ENCODE data around the gene IL17RC. TPM values are rescaled to one million over a fixed set of nuclear protein-coding genes. Genes with fewer than 3 reads are reported as not detected.

Gene IL17RC
- total and polyA plus RNA-seq, 2 donors (not counting 1 experiment from before 2014, with no cell fraction given), result 17.1 to 17.5 TPM

DNA sequence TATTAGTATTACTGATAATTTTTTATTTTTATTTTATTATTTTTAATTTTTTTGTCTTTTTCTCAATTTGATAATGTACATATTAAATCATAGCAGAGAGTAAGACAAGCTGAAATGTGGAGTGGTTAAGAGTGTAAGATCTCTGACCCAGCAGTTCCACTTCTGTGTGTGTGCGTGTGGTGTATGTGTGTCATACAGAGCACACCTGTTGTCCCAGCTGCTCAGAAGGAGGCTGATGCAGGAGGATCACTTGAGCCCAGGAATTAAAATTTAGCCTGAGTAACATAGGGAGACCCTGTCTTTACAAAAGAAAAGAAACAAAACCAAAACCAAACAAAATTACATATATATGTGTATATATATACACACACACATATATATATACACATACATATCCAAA lies 35.5 kb upstream of the IL17RC start:
- Histone ChIP-seq H3K36me3 (ENCODE audit: control insufficient read depth, insufficient read depth, low read length) (no peaks in the 10 kb centered on the region), H2AFZ (ENCODE audit: low read length) (no peak overlapping the region), H3K4me3 (replicated peaks in 1 of 4; ENCODE audit: control extremely low read depth in 1 of 4, insufficient read depth in 1 of 4, low read depth in 3 of 4, low read length in 4 of 4) (no peak overlapping the region), H4K20me1 (ENCODE audit: control insufficient read depth, extremely low read depth, insufficient read depth, low read length) (no peaks in the 10 kb centered on the region), H3K4me2 (ENCODE audit: extremely low read depth, insufficient read depth, low read length) (no peak overlapping the region), H3K9me3 (ENCODE audit: control insufficient read depth, insufficient read depth, low read depth, low read length) (no peaks in the 10 kb centered on the region), H3K79me2 (ENCODE audit: control insufficient read depth, insufficient read depth, low read length) (no peaks in the 10 kb centered on the region), H3K27me3 (ENCODE audit: control insufficient read depth, insufficient read depth, low read length) (no peaks in the 10 kb centered on the region), H3K27ac (ENCODE audit: insufficient read depth, low read length) (no peak overlapping the region), H3K9ac (ENCODE audit: insufficient read depth, low read length) (no peak overlapping the region), H3K4me1 (ENCODE audit: control insufficient read depth, extremely low read depth, insufficient read depth, low read length) (peaks cover 5% of the 10 kb centered on the region)
- DNase-seq (ENCODE audit: low read depth in 2 of 2), result no peak
- TF ChIP-seq, protein P1, sequence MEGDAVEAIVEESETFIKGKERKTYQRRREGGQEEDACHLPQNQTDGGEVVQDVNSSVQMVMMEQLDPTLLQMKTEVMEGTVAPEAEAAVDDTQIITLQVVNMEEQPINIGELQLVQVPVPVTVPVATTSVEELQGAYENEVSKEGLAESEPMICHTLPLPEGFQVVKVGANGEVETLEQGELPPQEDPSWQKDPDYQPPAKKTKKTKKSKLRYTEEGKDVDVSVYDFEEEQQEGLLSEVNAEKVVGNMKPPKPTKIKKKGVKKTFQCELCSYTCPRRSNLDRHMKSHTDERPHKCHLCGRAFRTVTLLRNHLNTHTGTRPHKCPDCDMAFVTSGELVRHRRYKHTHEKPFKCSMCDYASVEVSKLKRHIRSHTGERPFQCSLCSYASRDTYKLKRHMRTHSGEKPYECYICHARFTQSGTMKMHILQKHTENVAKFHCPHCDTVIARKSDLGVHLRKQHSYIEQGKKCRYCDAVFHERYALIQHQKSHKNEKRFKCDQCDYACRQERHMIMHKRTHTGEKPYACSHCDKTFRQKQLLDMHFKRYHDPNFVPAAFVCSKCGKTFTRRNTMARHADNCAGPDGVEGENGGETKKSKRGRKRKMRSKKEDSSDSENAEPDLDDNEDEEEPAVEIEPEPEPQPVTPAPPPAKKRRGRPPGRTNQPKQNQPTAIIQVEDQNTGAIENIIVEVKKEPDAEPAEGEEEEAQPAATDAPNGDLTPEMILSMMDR (conservative IDR thresholded peaks at IDR 0.05 in 1 of 2, IDR thresholded peaks at IDR 0.05 in 1 of 2; ENCODE audit: low read depth in 1 of 2, low read length in 2 of 2), result no peak
- no peak for TF ChIP-seq EZH2 (IDR thresholded peaks at IDR 0.05; ENCODE audit: low read length, missing control alignments)

DNA sequence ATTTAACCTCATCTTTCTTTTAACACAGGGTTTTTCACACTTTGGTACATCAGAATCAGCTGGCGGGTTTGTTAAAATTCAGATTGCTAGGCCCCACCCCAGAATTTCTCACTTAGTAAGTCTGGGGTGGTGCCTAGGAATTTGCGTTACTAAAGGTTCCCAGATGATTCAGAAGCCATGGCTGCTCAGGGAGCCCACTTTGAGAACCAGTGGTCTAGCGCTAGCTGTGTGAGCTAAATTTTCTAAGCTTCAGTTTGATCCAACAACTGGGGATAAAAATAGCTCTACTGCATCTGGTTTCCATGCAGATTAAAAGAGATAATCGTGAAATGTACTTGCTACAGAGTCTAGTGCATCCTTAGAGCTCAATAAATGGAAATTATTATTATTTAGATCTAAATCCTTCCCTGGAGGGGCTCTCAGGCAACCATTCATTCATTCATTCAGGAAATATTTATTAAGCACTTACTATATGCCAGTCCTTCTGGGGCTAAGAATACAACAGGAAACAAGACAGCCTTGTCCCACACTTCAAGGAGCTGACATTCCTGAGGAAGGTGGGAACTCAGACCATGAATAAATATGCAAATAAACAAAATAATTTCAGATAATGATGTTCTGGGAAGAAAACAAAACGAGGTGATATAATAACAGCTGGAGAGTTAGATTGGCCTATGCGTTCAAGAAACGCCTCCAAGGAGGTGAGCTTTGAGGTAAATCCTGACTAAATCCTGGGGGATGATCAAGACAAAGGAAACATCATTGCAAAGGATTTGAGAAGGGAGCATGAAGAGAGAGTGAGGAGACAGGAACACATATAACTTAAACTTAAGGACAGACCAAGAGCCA lies 33.0 kb upstream of the IL17RC start:
- Histone ChIP-seq H3K9ac (ENCODE audit: insufficient read depth, low read length) (no peak overlapping the region), H4K20me1 (ENCODE audit: control insufficient read depth, extremely low read depth, insufficient read depth, low read length) (no peaks in the 10 kb centered on the region)
- DNase-seq (ENCODE audit: low read depth in 2 of 2), result peak; percentile 36 to 57

DNA sequence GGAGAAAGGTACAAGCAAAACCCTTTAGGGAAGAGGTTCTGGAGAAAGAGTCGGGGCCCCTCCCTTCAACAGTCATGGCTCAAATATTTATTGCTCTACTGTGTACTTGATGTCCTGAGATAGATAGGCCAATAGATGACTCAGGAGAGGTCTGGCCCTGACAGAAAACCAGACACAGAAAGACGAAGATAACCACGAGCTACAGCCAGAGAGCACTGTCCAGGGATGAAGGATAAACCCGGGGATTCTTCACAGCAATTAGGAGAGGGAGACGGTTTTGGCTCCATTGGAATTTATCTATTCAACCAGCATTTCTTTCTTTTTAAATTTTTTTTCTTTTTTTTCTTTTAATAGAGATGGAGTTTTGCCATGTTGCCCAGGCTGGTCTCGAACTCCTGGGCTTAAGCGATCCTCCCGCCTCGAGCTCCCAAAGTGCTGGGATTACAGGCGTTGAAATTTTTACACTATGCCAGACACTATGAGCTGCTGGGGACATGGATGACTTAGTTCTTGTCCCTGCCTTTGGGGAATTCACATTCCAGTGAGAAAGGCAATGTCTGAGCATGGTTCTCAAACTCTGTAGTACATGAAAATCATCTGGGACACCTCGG lies 32.2 kb upstream of the IL17RC start:
- peak overlapping the region; percentile 43 for H3K27ac ChIP-seq (ENCODE audit: insufficient read depth, low read length)
- no peaks in the 10 kb centered on the region for H3K9me3 ChIP-seq (ENCODE audit: control insufficient read depth, insufficient read depth, low read depth, low read length)
- no peak overlapping the region for H2AFZ ChIP-seq (ENCODE audit: low read length)
- no peak for TF ChIP-seq EZH2 (IDR thresholded peaks at IDR 0.05; ENCODE audit: low read length, missing control alignments)
- TF ChIP-seq, protein P1 (conservative IDR thresholded peaks at IDR 0.05 in 1 of 2, IDR thresholded peaks at IDR 0.05 in 1 of 2; ENCODE audit: low read depth in 1 of 2, low read length in 2 of 2), result no peak
- no peaks in the 10 kb centered on the region for H3K79me2 ChIP-seq (ENCODE audit: control insufficient read depth, insufficient read depth, low read length)
- peaks cover 5% of the 10 kb centered on the region for H3K4me1 ChIP-seq (ENCODE audit: control insufficient read depth, extremely low read depth, insufficient read depth, low read length)
- peak; percentile 77 to 88 for DNase-seq (ENCODE audit: low read depth in 2 of 2)
- peak overlapping the region; percentile 41 for H3K4me2 ChIP-seq (ENCODE audit: extremely low read depth, insufficient read depth, low read length)
- H3K4me3 ChIP-seq (replicated peaks in 1 of 4; ENCODE audit: control extremely low read depth in 1 of 4, insufficient read depth in 1 of 4, low read depth in 3 of 4, low read length in 4 of 4), result no peak overlapping the region
- H4K20me1 ChIP-seq (ENCODE audit: control insufficient read depth, extremely low read depth, insufficient read depth, low read length), result no peaks in the 10 kb centered on the region
- H3K9ac ChIP-seq (ENCODE audit: insufficient read depth, low read length), result no peak overlapping the region
- no peaks in the 10 kb centered on the region for H3K27me3 ChIP-seq (ENCODE audit: control insufficient read depth, insufficient read depth, low read length)
- H3K36me3 ChIP-seq (ENCODE audit: control insufficient read depth, insufficient read depth, low read length), result no peaks in the 10 kb centered on the region

More for the DNA sequence above, 33.0 kb upstream of the IL17RC start:
- Histone ChIP-seq H3K79me2 (ENCODE audit: control insufficient read depth, insufficient read depth, low read length) (no peaks in the 10 kb centered on the region), H3K36me3 (ENCODE audit: control insufficient read depth, insufficient read depth, low read length) (no peaks in the 10 kb centered on the region), H3K4me1 (ENCODE audit: control insufficient read depth, extremely low read depth, insufficient read depth, low read length) (peaks cover 5% of the 10 kb centered on the region), H3K9me3 (ENCODE audit: control insufficient read depth, insufficient read depth, low read depth, low read length) (no peaks in the 10 kb centered on the region), H3K27me3 (ENCODE audit: control insufficient read depth, insufficient read depth, low read length) (no peaks in the 10 kb centered on the region), H3K4me2 (ENCODE audit: extremely low read depth, insufficient read depth, low read length) (peak overlapping the region; percentile 28), H3K4me3 (replicated peaks in 1 of 4; ENCODE audit: control extremely low read depth in 1 of 4, insufficient read depth in 1 of 4, low read depth in 3 of 4, low read length in 4 of 4) (no peak overlapping the region), H2AFZ (ENCODE audit: low read length) (no peak overlapping the region), H3K27ac (ENCODE audit: insufficient read depth, low read length) (peak overlapping the region; percentile 43)
- no peak for TF ChIP-seq EZH2 (IDR thresholded peaks at IDR 0.05; ENCODE audit: low read length, missing control alignments)
- TF ChIP-seq, protein P1 (conservative IDR thresholded peaks at IDR 0.05 in 1 of 2, IDR thresholded peaks at IDR 0.05 in 1 of 2; ENCODE audit: low read depth in 1 of 2, low read length in 2 of 2), result no peak
